ENCODE data around the gene USHBP1. TPM values are rescaled to one million over a fixed set of nuclear protein-coding genes. Genes with fewer than 3 reads are reported as not detected.

Gene USHBP1
- total and polyA plus RNA-seq, 2 donors (not counting 1 experiment from before 2014, with no cell fraction given) = 0.39 TPM; not detected in 1

GRCh38 chr19:17292301-17293074 lies 27.9 kb upstream of the USHBP1 start:
- WGBS (ENCODE audit: insufficient coverage) = 3% methylated on average over 45 of the region's 46 CpGs
- POLR2A ChIA-PET = interaction anchor here (0.7 to 1.6 kb wide), 7 partner anchors 11 to 104 kb away, joined by 3 to 10 read pairs (median 5); partner anchors contain the start of gene OCEL1
- peak overlapping the region; percentile 81 for H3K27ac Mint-ChIP-seq
- H2AFZ ChIP-seq (ENCODE audit: insufficient read depth, low read depth, low read length, poor library complexity, severe bottlenecking) = peak overlapping the region; percentile 89
- H3K79me2 ChIP-seq (ENCODE audit: control insufficient read depth, insufficient read depth, low read length) = no peaks in the 10 kb centered on the region
- CTCF ChIA-PET = interaction anchor here (0.6 to 3.7 kb wide), 13 partner anchors 9 to 97 kb away, joined by 3 to 25 read pairs (median 4); partner anchors contain the start of genes ABHD8, DDA1 and MRPL34
- TF ChIP-seq EZH2 (IDR thresholded peaks at IDR 0.05; ENCODE audit: borderline replicate concordance, insufficient read depth, low read depth, low read length, poor library complexity, severe bottlenecking) = no peak
- TF ChIP-seq CTCF (IDR thresholded peaks at IDR 0.05) = peak; percentile 79
- no peaks in the 10 kb centered on the region for H3K27me3 ChIP-seq (replicated peaks in 1 of 4; ENCODE audit: control extremely low read depth in 1 of 4, control insufficient read depth in 3 of 4, insufficient read depth in 4 of 4, low read length in 3 of 4)
- peak overlapping the region; percentile 30 to 75 (median 60) for H3K4me3 ChIP-seq (ENCODE audit: control extremely low read depth in 1 of 5, extremely low read depth in 1 of 5, insufficient read depth in 1 of 5, low read depth in 2 of 5, low read length in 4 of 5)
- H3K9ac ChIP-seq (ENCODE audit: low read length) = peak overlapping the region; percentile 76
- peaks cover 12% of the 10 kb centered on the region for H3K4me1 Mint-ChIP-seq
- H4K20me1 ChIP-seq (ENCODE audit: control insufficient read depth, insufficient read depth, low read length, poor library complexity, severe bottlenecking) = no peaks in the 10 kb centered on the region
- no peaks in the 10 kb centered on the region for H3K9me3 Mint-ChIP-seq (ENCODE audit: insufficient read depth)
- ATAC-seq (ENCODE audit: low read depth) (peak; percentile 93), DNase-seq (peak; percentile 85)
- H3K4me3 Mint-ChIP-seq = peak overlapping the region; percentile 93
- intact Hi-C loops (cut with micrococcal nuclease) = loop anchor here (1.0 kb wide), 4 partner anchors 13 to 94 kb away; partner anchors contain the start of genes DDA1, GTPBP3 and MRPL34
- no peaks in the 10 kb centered on the region for H3K27me3 Mint-ChIP-seq
- H3K9me3 ChIP-seq (ENCODE audit: control extremely low read depth in 1 of 3, control insufficient read depth in 2 of 3, insufficient read depth in 1 of 3, low read length in 2 of 3) = peaks cover 0 to 7% (median 0%) of the 10 kb centered on the region in 3 donors
- H3K4me2 ChIP-seq (replicated peaks; ENCODE audit: low read depth, low read length, poor library complexity, severe bottlenecking) = peak overlapping the region; percentile 98
- peaks cover 0 to 10% of the 10 kb centered on the region in 2 donors for H3K4me1 ChIP-seq (ENCODE audit: control insufficient read depth in 2 of 2, insufficient read depth in 2 of 2, low read length in 2 of 2)
- H3K36me3 ChIP-seq (replicated peaks in 1 of 2; ENCODE audit: control extremely low read depth in 1 of 2, control insufficient read depth in 1 of 2, extremely low read depth in 1 of 2, insufficient read depth in 2 of 2, low read length in 1 of 2) = no peaks in the 10 kb centered on the region
- no peak overlapping the region for H3K27ac ChIP-seq (ENCODE audit: low read length in 2 of 2)

DNA sequence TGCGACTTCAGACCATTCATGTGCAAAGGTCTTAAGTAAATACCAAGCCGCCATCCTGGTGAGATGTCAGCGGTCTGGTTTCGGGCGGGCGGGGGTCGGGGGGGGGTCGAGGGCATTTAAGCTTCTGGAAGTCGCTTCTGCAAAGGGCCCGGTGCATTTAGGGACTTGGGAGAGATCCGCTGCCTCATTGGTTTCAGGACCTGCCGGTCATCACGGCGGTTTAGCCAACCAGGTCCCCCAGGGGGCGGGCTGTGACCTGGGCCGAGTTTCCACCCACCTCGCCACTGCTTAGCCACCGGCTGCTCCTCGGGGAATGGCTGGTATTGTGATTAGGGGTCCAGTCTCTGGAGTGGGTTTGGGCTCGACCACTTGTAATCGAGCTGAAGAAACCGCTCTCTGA lies 24.9 kb upstream of the USHBP1 start:
- H3K4me3 ChIP-seq (ENCODE audit: control extremely low read depth in 1 of 5, extremely low read depth in 1 of 5, insufficient read depth in 1 of 5, low read depth in 2 of 5, low read length in 4 of 5) = no peak overlapping the region
- no peak overlapping the region for H2AFZ ChIP-seq (ENCODE audit: insufficient read depth, low read depth, low read length, poor library complexity, severe bottlenecking)
- no peak overlapping the region for H3K4me3 Mint-ChIP-seq

More for the DNA sequence above, 24.9 kb upstream of the USHBP1 start:
- H3K27ac ChIP-seq (ENCODE audit: low read length in 2 of 2) = no peak overlapping the region
- intact Hi-C loops (cut with micrococcal nuclease) = loop anchor here (10.0 kb wide), 1 partner anchor 455 kb away; no protein-coding TSS in a partner anchor
- POLR2A ChIA-PET = no interaction called here
- Mint-ChIP-seq H3K27ac (no peak overlapping the region), H3K4me1 (peaks cover 12% of the 10 kb centered on the region), H3K27me3 (no peaks in the 10 kb centered on the region), H3K9me3 (ENCODE audit: insufficient read depth) (no peaks in the 10 kb centered on the region)
- no peak overlapping the region for H3K4me2 ChIP-seq (replicated peaks; ENCODE audit: low read depth, low read length, poor library complexity, severe bottlenecking)
- CTCF ChIA-PET = interaction anchor here (1.0 to 2.1 kb wide), 3 partner anchors 16 to 99 kb away, joined by 3 to 9 read pairs (median 3); no protein-coding TSS in a partner anchor
- no peaks in the 10 kb centered on the region for H3K36me3 ChIP-seq (replicated peaks in 1 of 2; ENCODE audit: control extremely low read depth in 1 of 2, control insufficient read depth in 1 of 2, extremely low read depth in 1 of 2, insufficient read depth in 2 of 2, low read length in 1 of 2)
- no peaks in the 10 kb centered on the region for H3K27me3 ChIP-seq (replicated peaks in 1 of 4; ENCODE audit: control extremely low read depth in 1 of 4, control insufficient read depth in 3 of 4, insufficient read depth in 4 of 4, low read length in 3 of 4)
- H3K9me3 ChIP-seq (ENCODE audit: control extremely low read depth in 1 of 3, control insufficient read depth in 2 of 3, insufficient read depth in 1 of 3, low read length in 2 of 3) = peaks cover 0 to 7% (median 0%) of the 10 kb centered on the region in 3 donors
- DNase-seq (peak; percentile 69), ATAC-seq (ENCODE audit: low read depth) (peak; percentile 12)
- H3K4me1 ChIP-seq (ENCODE audit: control insufficient read depth in 2 of 2, insufficient read depth in 2 of 2, low read length in 2 of 2) = peaks cover 0 to 10% of the 10 kb centered on the region in 2 donors
- H3K9ac ChIP-seq (ENCODE audit: low read length) = no peak overlapping the region
- TF ChIP-seq CTCF (IDR thresholded peaks at IDR 0.05) (no peak), EZH2 (IDR thresholded peaks at IDR 0.05; ENCODE audit: borderline replicate concordance, insufficient read depth, low read depth, low read length, poor library complexity, severe bottlenecking) (no peak)
- H4K20me1 ChIP-seq (ENCODE audit: control insufficient read depth, insufficient read depth, low read length, poor library complexity, severe bottlenecking) = no peaks in the 10 kb centered on the region
- no peaks in the 10 kb centered on the region for H3K79me2 ChIP-seq (ENCODE audit: control insufficient read depth, insufficient read depth, low read length)
- 15% methylated on average over 22 of the region's 22 CpGs for WGBS (ENCODE audit: insufficient coverage)

All from B cell (primary cell).